ENCODE results near the gene GUK1. TPM values are rescaled to one million over a fixed set of nuclear protein-coding genes. Genes with fewer than 3 reads are reported as not detected.
A peak's percentile ranks its signal among the peaks of the same experiment; 100 is the strongest.

The GUK1 gene
- total RNA-seq, 1 donor from 2014 or later = 87.7 TPM

- H3K27me3 ChIP-seq = no peaks in the 10 kb centered on the region
- H3K9ac ChIP-seq = no peak overlapping the region
- peaks cover 47% of the 10 kb centered on the region for H4K20me1 ChIP-seq (ENCODE audit: low read depth)
- DNase-seq (ENCODE audit: low spot score) = no peak
- no peak overlapping the region for H3K4me2 ChIP-seq
- no peak overlapping the region for H3K27ac ChIP-seq
- Mint-ChIP-seq H3K9me3 (no peaks in the 10 kb centered on the region), H3K4me3 (peak overlapping the region; percentile 83), H3K4me1 (peaks cover 21% of the 10 kb centered on the region), H3K27ac (no peak overlapping the region), H3K27me3 (ENCODE audit: insufficient read depth, low read depth) (peaks cover 8% of the 10 kb centered on the region), H3K36me3 (peaks cover 28% of the 10 kb centered on the region)
- H3K79me2 ChIP-seq (ENCODE audit: low read depth) = peaks cover 29% of the 10 kb centered on the region
- H3F3A ChIP-seq (ENCODE audit: low read depth) = peaks cover 21% of the 10 kb centered on the region
- H3K4me1 ChIP-seq = peaks cover 8% of the 10 kb centered on the region
- no peaks in the 10 kb centered on the region for H3K36me3 ChIP-seq
- no peak overlapping the region for H3K4me3 ChIP-seq
- H2AFZ ChIP-seq (replicated peaks) = no peak overlapping the region
- H3K9me3 ChIP-seq (ENCODE audit: low read depth) = no peaks in the 10 kb centered on the region
- TF ChIP-seq EZH2phosphoT487 (IDR thresholded peaks at IDR 0.05) (no peak), CTCF (IDR thresholded peaks at IDR 0.05) (no peak), EZH2 (IDR thresholded peaks at IDR 0.05) (no peak)
Observed at GRCh38 chr1:228100822-228101613, 39.1 kb upstream of the GUK1 start.

GRCh38 chr1:228101614-228101993 is 38.5 kb upstream of the GUK1 start:
- Histone ChIP-seq H4K20me1 (ENCODE audit: low read depth) (peaks cover 41% of the 10 kb centered on the region), H3F3A (ENCODE audit: low read depth) (peaks cover 21% of the 10 kb centered on the region), H3K4me2 (peak overlapping the region; percentile 94), H3K9ac (no peak overlapping the region), H3K27me3 (no peaks in the 10 kb centered on the region), H3K4me1 (peaks cover 8% of the 10 kb centered on the region), H3K36me3 (no peaks in the 10 kb centered on the region), H3K27ac (no peak overlapping the region), H3K4me3 (peak overlapping the region; percentile 70), H3K9me3 (ENCODE audit: low read depth) (no peaks in the 10 kb centered on the region), H2AFZ (replicated peaks) (no peak overlapping the region), H3K79me2 (ENCODE audit: low read depth) (peaks cover 23% of the 10 kb centered on the region)
- peak overlapping the region; percentile 83 for H3K4me3 Mint-ChIP-seq
- peaks cover 21% of the 10 kb centered on the region for H3K4me1 Mint-ChIP-seq
- peaks cover 8% of the 10 kb centered on the region for H3K27me3 Mint-ChIP-seq (ENCODE audit: insufficient read depth, low read depth)
- H3K36me3 Mint-ChIP-seq = peaks cover 23% of the 10 kb centered on the region
- H3K27ac Mint-ChIP-seq = no peak overlapping the region
- TF ChIP-seq EZH2phosphoT487 (IDR thresholded peaks at IDR 0.05) (no peak), EZH2 (IDR thresholded peaks at IDR 0.05) (no peak), CTCF (IDR thresholded peaks at IDR 0.05) (no peak)
- no peak for DNase-seq (ENCODE audit: low spot score)
- no peaks in the 10 kb centered on the region for H3K9me3 Mint-ChIP-seq

GRCh38 chr1:228101994-228102790 is 37.9 kb upstream of the GUK1 start:
- H3K36me3 Mint-ChIP-seq = peaks cover 22% of the 10 kb centered on the region
- Histone ChIP-seq H3K36me3 (no peaks in the 10 kb centered on the region), H3K27me3 (no peaks in the 10 kb centered on the region), H3K9me3 (ENCODE audit: low read depth) (no peaks in the 10 kb centered on the region), H3F3A (ENCODE audit: low read depth) (peaks cover 21% of the 10 kb centered on the region), H4K20me1 (ENCODE audit: low read depth) (peaks cover 35% of the 10 kb centered on the region), H3K79me2 (ENCODE audit: low read depth) (peaks cover 17% of the 10 kb centered on the region), H3K4me1 (peaks cover 8% of the 10 kb centered on the region), H3K27ac (no peak overlapping the region), H3K9ac (peak overlapping the region; percentile 83), H3K4me2 (peak overlapping the region; percentile 94), H2AFZ (replicated peaks) (no peak overlapping the region), H3K4me3 (peak overlapping the region; percentile 70)
- peaks cover 21% of the 10 kb centered on the region for H3K4me1 Mint-ChIP-seq
- H3K27me3 Mint-ChIP-seq (ENCODE audit: insufficient read depth, low read depth) = peaks cover 11% of the 10 kb centered on the region
- H3K4me3 Mint-ChIP-seq = peak overlapping the region; percentile 86
- peak; percentile 71 for DNase-seq (ENCODE audit: low spot score)
- no peaks in the 10 kb centered on the region for H3K9me3 Mint-ChIP-seq
- no peak overlapping the region for H3K27ac Mint-ChIP-seq
- TF ChIP-seq EZH2 (IDR thresholded peaks at IDR 0.05) = peak; percentile 27
- no peak for TF ChIP-seq EZH2phosphoT487 (IDR thresholded peaks at IDR 0.05)
- peak; percentile 48 for TF ChIP-seq CTCF (IDR thresholded peaks at IDR 0.05)
